Coronary artery (tissue), 2 donors: Measurements from ENCODE around the gene YES1.
"Not testable (repeated sequence)": the region's sequence is repeated elsewhere in the genome, so short reads cannot be mapped to it uniquely, and the experiment has no call there.

ENCODE experiments used
- DNase-seq: peaks from one replicate; pipeline ENCODE4 v3.0.0-alpha.2; 2017; ENCODE audit warnings: low spot score
- H3K27ac ChIP-seq, 2 donors: fragments of 200-600 bp; sonication (generic); one replicate each; pipeline ENCODE4 v1.5.1; 2016 to 2019
- H3K4me3 ChIP-seq: fragments of 200-600 bp; sonication (generic); 2 replicates; pipeline ENCODE4 v1.5.1; 2016; ENCODE audit warnings: mild to moderate bottlenecking, moderate library complexity
- TF ChIP-seq, protein P1 (sequence below): fragments of 200-600 bp; sonication (generic); IDR thresholded peaks from one replicate; pipeline ENCODE4 v1.5.1; 2019; ENCODE audit warnings: antibody characterized with exemption

YES1 gene

DNA sequence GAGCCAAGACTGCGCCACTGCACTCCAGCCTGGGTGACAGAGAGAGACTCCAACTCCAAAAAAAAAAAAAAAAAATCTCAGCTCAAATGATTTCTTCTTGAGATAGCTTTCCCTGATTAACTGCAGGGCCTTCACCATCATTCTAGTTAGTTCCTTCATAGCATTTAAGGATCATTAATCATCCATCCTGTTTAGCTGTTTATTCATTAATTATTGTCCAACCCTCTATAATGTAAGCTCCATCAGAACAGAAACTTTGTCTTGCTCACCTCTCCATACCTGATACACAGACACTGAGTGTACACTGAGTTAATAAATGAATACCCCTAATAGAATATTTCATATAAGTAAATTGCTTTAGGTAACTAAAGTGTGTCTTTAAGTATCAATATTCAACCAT lies 57.4 kb downstream of the YES1 start:
- TF ChIP-seq, protein P1, sequence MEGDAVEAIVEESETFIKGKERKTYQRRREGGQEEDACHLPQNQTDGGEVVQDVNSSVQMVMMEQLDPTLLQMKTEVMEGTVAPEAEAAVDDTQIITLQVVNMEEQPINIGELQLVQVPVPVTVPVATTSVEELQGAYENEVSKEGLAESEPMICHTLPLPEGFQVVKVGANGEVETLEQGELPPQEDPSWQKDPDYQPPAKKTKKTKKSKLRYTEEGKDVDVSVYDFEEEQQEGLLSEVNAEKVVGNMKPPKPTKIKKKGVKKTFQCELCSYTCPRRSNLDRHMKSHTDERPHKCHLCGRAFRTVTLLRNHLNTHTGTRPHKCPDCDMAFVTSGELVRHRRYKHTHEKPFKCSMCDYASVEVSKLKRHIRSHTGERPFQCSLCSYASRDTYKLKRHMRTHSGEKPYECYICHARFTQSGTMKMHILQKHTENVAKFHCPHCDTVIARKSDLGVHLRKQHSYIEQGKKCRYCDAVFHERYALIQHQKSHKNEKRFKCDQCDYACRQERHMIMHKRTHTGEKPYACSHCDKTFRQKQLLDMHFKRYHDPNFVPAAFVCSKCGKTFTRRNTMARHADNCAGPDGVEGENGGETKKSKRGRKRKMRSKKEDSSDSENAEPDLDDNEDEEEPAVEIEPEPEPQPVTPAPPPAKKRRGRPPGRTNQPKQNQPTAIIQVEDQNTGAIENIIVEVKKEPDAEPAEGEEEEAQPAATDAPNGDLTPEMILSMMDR, result no peak
- Histone ChIP-seq H3K4me3 (no peak overlapping the region), H3K27ac (no peak overlapping the region)
- no peak for DNase-seq

GRCh38 chr18:750456-750855 lies 61.6 kb downstream of the YES1 start:
- no peak for DNase-seq

GRCh38 chr18:744832-745597 lies 67.0 kb downstream of the YES1 start:
- TF ChIP-seq, protein P1, result no peak
- DNase-seq, result no peak
- H3K4me3 ChIP-seq, result no peak overlapping the region
- H3K27ac ChIP-seq, result no peak overlapping the region

More at GRCh38 chr18:750456-750855, 61.6 kb downstream of the YES1 start:
- TF ChIP-seq, protein P1, result no peak
- Histone ChIP-seq H3K4me3 (no peak overlapping the region), H3K27ac (no peak overlapping the region)

DNA sequence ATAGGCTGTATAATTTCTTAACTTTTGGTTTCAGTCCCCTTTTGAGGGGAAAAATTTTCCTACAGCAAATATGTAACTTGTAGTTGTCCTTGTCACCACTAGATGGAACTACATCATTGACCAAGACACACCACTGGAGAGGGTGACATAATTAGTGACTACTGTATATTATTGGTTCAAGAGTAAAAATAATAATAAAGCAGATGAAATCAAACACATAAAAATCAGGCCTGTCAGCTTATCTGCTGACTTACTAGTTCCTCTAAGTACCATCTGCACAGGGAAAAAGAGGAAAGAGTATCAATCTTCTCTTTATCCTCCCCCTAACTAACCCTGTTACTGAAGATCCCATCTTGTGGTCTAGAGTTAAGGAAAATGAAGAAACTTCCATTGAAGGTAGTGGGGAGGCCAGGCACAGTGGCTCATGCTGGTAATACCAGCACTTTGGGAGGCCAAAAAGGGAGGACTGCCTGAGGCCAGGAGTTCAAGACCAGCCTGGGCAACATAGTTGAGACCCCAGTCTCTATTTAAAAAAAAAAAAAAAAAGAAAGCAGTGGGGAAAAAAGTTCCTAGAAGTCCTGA lies 70.0 kb downstream of the YES1 start:
- Histone ChIP-seq H3K4me3 (no peak overlapping the region), H3K27ac (no peak overlapping the region)
- TF ChIP-seq, protein P1, result peak; percentile 60
- no peak for DNase-seq

- TF ChIP-seq, protein P1, result no peak
- Histone ChIP-seq H3K4me3 (no peak overlapping the region), H3K27ac (no peak overlapping the region)
- DNase-seq, result no peak
These were observed 79.7 kb downstream of the YES1 start for GRCh38 chr18:732371-732770.

DNA sequence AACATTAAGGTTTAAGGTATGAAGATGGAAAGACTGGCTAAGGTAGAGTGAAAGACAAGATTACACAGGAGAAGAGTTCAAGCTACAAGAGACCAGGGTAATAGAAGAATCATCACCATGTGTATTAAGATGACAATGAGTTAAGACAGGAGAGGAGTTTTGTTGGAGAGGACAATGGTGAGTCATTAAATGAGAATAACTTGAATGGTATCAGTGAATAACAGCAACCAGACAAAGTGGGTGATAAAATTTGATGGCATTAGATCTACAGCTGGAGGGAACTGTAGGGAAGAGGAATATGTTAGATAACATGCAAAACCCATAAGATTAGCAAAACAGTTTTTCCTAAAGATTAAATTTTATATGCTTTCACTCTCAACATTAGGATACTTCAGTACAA lies 80.9 kb downstream of the YES1 start:
- Histone ChIP-seq H3K4me3 (no peak overlapping the region), H3K27ac (no peak overlapping the region)
- DNase-seq, result no peak
- TF ChIP-seq, protein P1, result no peak

- TF ChIP-seq, protein P1, result no peak
- Histone ChIP-seq H3K27ac (no peak overlapping the region), H3K4me3 (no peak overlapping the region)
- DNase-seq, result no peak
These were observed 81.3 kb downstream of the YES1 start for GRCh38 chr18:730692-731091.

DNA sequence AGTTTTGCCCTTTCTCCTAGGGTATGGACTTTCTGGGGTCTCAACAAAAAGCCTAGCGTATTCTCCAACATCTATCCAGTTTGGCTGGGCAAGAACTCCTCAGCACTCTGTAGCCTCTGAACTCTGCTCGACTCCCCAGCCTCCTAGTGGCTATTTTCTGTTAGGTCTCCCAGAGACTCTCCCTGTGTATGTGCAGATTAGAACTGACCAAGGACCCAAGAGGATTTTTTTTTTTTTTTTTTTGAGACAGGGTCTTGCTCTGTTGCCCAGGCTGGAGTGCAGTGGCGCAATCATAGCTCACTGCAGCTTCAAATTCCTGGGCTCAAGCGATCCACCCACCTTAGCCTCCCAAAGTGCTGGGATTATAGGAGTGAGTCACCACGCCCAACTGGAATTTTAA lies 81.9 kb downstream of the YES1 start:
- H3K27ac ChIP-seq, DNase-seq, H3K4me3 ChIP-seq: not testable (repeated sequence)
